Spleen (tissue), 11 donors: Measurements from ENCODE around the gene SLC9A3. TPM values are rescaled to one million over a fixed set of nuclear protein-coding genes. Genes with fewer than 3 reads are reported as not detected.

Source experiments
- DNase-seq: peaks from one replicate; pipeline ENCODE4 v3.0.0-alpha.2; 2020
- H3K27ac ChIP-seq, 8 donors: fragments of 200-600 bp; sonication (generic) in 7 of 8; 1 replicate in 4 of 8; 2 replicates in 4 of 8; pipeline versions ENCODE4 v1.5.0 to v1.8.0; 2016 to 2021; ENCODE audit warnings: inconsistent platforms in 4 of 8, mild to moderate bottlenecking in 4 of 8, moderate library complexity in 1 of 8
- H3K27me3 ChIP-seq, 7 donors: fragments of 200-600 bp; sonication (generic) in 6 of 7; replicated peaks in 1 of 7; 1 replicate in 4 of 7; 2 replicates in 3 of 7; pipeline versions ENCODE4 v1.5.0 to v1.8.0; 2016 to 2021; ENCODE audit warnings: inconsistent platforms in 3 of 7, mild to moderate bottlenecking in 1 of 7
- H3K36me3 ChIP-seq, 6 donors: fragments of 200-600 bp; sonication (generic) in 5 of 6; 1 replicate in 4 of 6; 2 replicates in 2 of 6; pipeline versions ENCODE4 v1.5.0 to v1.8.0; 2016 to 2021; ENCODE audit warnings: inconsistent platforms in 2 of 6
- H3K4me1 ChIP-seq, 6 donors: fragments of 200-600 bp; sonication (generic) in 5 of 6; 1 replicate in 3 of 6; 2 replicates in 3 of 6; pipeline versions ENCODE4 v1.5.0 to v1.8.0; 2016 to 2021; ENCODE audit warnings: inconsistent platforms in 3 of 6
- H3K4me3 ChIP-seq, 8 donors: fragments of 200-600 bp; sonication (generic) in 7 of 8; 1 replicate in 4 of 8; 2 replicates in 4 of 8; pipeline versions ENCODE4 v1.5.0 to v1.8.0; 2016 to 2021; ENCODE audit warnings: inconsistent platforms in 4 of 8, mild to moderate bottlenecking in 4 of 8, moderate library complexity in 2 of 8
- H3K9me3 ChIP-seq, 8 donors: fragments of 200-600 bp; sonication (generic) in 7 of 8; 1 replicate in 4 of 8; 2 replicates in 4 of 8; pipeline versions ENCODE4 v1.5.0 to v1.8.0; 2016 to 2021; ENCODE audit warnings: inconsistent platforms in 4 of 8
- POLR2A ChIP-seq, 3 donors: fragments of 450-650 bp; IDR thresholded peaks; one replicate each; pipeline ENCODE4 v1.5.1; 2017; ENCODE audit warnings: antibody characterized with exemption in 3 of 3, mild to moderate bottlenecking in 1 of 3
- POLR2AphosphoS5 ChIP-seq, 3 donors: sonication (generic); formaldehyde crosslinking; IDR thresholded peaks; one replicate each; pipeline ENCODE4 v1.5.1; 2017; ENCODE audit warnings: antibody characterized with exemption in 3 of 3
- WGBS, 5 donors: extraction: QIAGEN DNeasy Blood & Tissue Kit in 3 of 5; methylation state at CpG; one replicate each; pipeline versions ENCODE4 v1.1.5 to v1.1.7; 2013 to 2018; 5-methylcytosine and 5-hydroxymethylcytosine counted together
- intact Hi-C: fragments of 100-400 bp; cut with DNase I; formaldehyde crosslinking; loops from one replicate; pipeline ENCODE4 v1.15.0; 2023; ENCODE audit warnings: low total_unique reads
- polyA plus RNA-seq, 3 donors: library from polyadenylated mRNA; stranded (reverse); fragments of 200-250 nt; gene quantifications; one replicate each; pipeline ENCODE4 v1.2.1, GENCODE V29; 2013
- total RNA-seq, 7 donors: library from RNA; depleted of rRNA in 3 of 7; stranded (reverse); fragments of >200 nt in 3 of 7; fragmentation: NEBNext Ultra II Directional in 4 of 7; extraction: Animal tissue kit (Norgen Biotek cat#: 25700) in 4 of 7; gene quantifications; one replicate each; pipeline versions ENCODE4 v1.1.0 to v1.2.1, GENCODE V29; 2016 to 2021
- TF ChIP-seq, protein P1 (sequence below), 11 experiments: fragments of 200-600 bp in 7 of 11; fragments of 450-650 bp in 4 of 11; sonication (generic) in 4 of 11; IDR thresholded peaks in 8 of 11; conservative IDR thresholded peaks in 3 of 11; 1 replicate in 7 of 11; 2 replicates in 4 of 11; pipeline versions ENCODE4 v1.4.0 to v1.8.0; 2016 to 2021; ENCODE audit warnings: antibody characterized with exemption in 11 of 11, inconsistent platforms in 4 of 11, mild to moderate bottlenecking in 1 of 11
- donor health status: healthy with polysubstance abuse.
- donor health status: DM: no; HTN: no; CAD: no; lungs with moderate emphysema.
- donor health status: DM: no; HTN: no; CAD: no.
- donor health status: Bipolar disorder and iron deficiency.
- donor health status: healthy.
- donor health status: DM: no; HTN: no; CAD: no.
- donor health status: DM: yes; HTN: yes; CAD: no.

The SLC9A3 gene
- total and polyA plus RNA-seq, 10 donors = 1.0 to 3.2 (median 1.5) TPM

- no peak overlapping the region for H3K4me3 ChIP-seq
- H3K27ac ChIP-seq = no peak overlapping the region
- no peaks in the 10 kb centered on the region for H3K36me3 ChIP-seq
- peaks cover 0 to 57% (median 7%) of the 10 kb centered on the region in 7 donors for H3K27me3 ChIP-seq
- no peak for TF ChIP-seq POLR2A (IDR thresholded peaks at IDR 0.05)
- TF ChIP-seq, protein P1, sequence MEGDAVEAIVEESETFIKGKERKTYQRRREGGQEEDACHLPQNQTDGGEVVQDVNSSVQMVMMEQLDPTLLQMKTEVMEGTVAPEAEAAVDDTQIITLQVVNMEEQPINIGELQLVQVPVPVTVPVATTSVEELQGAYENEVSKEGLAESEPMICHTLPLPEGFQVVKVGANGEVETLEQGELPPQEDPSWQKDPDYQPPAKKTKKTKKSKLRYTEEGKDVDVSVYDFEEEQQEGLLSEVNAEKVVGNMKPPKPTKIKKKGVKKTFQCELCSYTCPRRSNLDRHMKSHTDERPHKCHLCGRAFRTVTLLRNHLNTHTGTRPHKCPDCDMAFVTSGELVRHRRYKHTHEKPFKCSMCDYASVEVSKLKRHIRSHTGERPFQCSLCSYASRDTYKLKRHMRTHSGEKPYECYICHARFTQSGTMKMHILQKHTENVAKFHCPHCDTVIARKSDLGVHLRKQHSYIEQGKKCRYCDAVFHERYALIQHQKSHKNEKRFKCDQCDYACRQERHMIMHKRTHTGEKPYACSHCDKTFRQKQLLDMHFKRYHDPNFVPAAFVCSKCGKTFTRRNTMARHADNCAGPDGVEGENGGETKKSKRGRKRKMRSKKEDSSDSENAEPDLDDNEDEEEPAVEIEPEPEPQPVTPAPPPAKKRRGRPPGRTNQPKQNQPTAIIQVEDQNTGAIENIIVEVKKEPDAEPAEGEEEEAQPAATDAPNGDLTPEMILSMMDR (IDR thresholded peaks at IDR 0.05 in 8 of 11, conservative IDR thresholded peaks at IDR 0.05 in 3 of 11) = no peak
- TF ChIP-seq POLR2AphosphoS5 (IDR thresholded peaks at IDR 0.05) = no peak
- WGBS, 5 donors = 92 to 97% (median 93%) methylated on average over 19 to 40 of the region's 40 CpGs
- no peaks in the 10 kb centered on the region for H3K4me1 ChIP-seq
- H3K9me3 ChIP-seq = peaks cover 0 to 8% (median 0%) of the 10 kb centered on the region in 8 donors
- DNase-seq = no peak
- intact Hi-C loops = no loop called here
Measured at GRCh38 chr5:554284-554988, 30.2 kb upstream of the SLC9A3 start.

DNA sequence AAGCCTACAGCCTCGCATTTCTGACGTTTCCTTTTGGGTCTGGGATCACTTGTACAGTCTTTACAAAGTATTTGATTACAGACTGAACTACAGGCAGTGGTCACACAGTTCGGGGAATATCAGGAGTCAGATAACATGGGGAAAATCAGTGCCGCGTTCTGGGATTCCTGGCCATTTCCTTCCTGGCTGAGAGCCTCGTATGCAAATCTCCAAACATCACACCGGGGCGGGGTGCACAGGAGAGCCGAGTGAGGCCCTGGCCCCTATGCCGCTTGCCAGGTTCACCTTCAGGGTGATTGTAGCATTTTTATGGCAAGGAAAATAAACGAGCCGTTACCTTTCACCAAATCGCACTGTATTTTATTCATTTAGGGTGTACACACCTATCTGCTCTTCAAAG, 29.6 kb upstream of the SLC9A3 start:
- intact Hi-C loops = no loop called here
- DNase-seq = no peak
- H3K4me1 ChIP-seq = no peaks in the 10 kb centered on the region
- TF ChIP-seq, protein P1 (IDR thresholded peaks at IDR 0.05 in 8 of 11, conservative IDR thresholded peaks at IDR 0.05 in 3 of 11) = no peak
- TF ChIP-seq POLR2AphosphoS5 (IDR thresholded peaks at IDR 0.05) (no peak), POLR2A (IDR thresholded peaks at IDR 0.05) (no peak)
- H3K4me3 ChIP-seq = no peak overlapping the region
- H3K9me3 ChIP-seq = peaks cover 0 to 8% (median 0%) of the 10 kb centered on the region in 8 donors
- peaks cover 0 to 59% (median 7%) of the 10 kb centered on the region in 7 donors for H3K27me3 ChIP-seq
- 53 to 75% (median 68%) methylated on average over 13 of the region's 13 CpGs for WGBS, 5 donors
- no peaks in the 10 kb centered on the region for H3K36me3 ChIP-seq
- no peak overlapping the region for H3K27ac ChIP-seq

GRCh38 chr5:551406-551805, 27.2 kb upstream of the SLC9A3 start:
- peaks cover 0 to 65% (median 22%) of the 10 kb centered on the region in 7 donors for H3K27me3 ChIP-seq
- no peak overlapping the region for H3K4me3 ChIP-seq
- peaks cover 0 to 6% (median 0%) of the 10 kb centered on the region in 6 donors for H3K4me1 ChIP-seq
- no peak overlapping the region for H3K27ac ChIP-seq
- intact Hi-C loops = no loop called here
- TF ChIP-seq POLR2AphosphoS5 (IDR thresholded peaks at IDR 0.05) (no peak), POLR2A (IDR thresholded peaks at IDR 0.05) (no peak)
- 88 to 92% (median 90%) methylated on average over 6 of the region's 6 CpGs for WGBS, 5 donors
- H3K36me3 ChIP-seq = no peaks in the 10 kb centered on the region
- no peak for DNase-seq
- H3K9me3 ChIP-seq = peaks cover 0 to 8% (median 0%) of the 10 kb centered on the region in 8 donors

- TF ChIP-seq POLR2A (IDR thresholded peaks at IDR 0.05) (no peak), POLR2AphosphoS5 (IDR thresholded peaks at IDR 0.05) (no peak)
- TF ChIP-seq, protein P1 (IDR thresholded peaks at IDR 0.05 in 8 of 11, conservative IDR thresholded peaks at IDR 0.05 in 3 of 11) = no peak
- H3K27me3 ChIP-seq = peaks cover 0 to 63% (median 29%) of the 10 kb centered on the region in 7 donors
- no peak overlapping the region for H3K4me3 ChIP-seq
- peaks cover 6 to 11% (median 6%) of the 10 kb centered on the region in 6 donors for H3K4me1 ChIP-seq
- H3K36me3 ChIP-seq = no peaks in the 10 kb centered on the region
- no peak overlapping the region for H3K27ac ChIP-seq
- 81 to 97% (median 92%) methylated on average over 2 of the region's 2 CpGs for WGBS, 5 donors
- H3K9me3 ChIP-seq = peaks cover 0 to 11% (median 0%) of the 10 kb centered on the region in 8 donors
- intact Hi-C loops = no loop called here
- no peak for DNase-seq
Measured at GRCh38 chr5:549229-549628, 25.0 kb upstream of the SLC9A3 start.
